ENCODE measurements around the gene CETN1. TPM values are rescaled to one million over a fixed set of nuclear protein-coding genes. Genes with fewer than 3 reads are reported as not detected.

CETN1 gene
- polyA plus RNA-seq, 3 donors, result not detected

GRCh38 chr18:615092-615521 is 34.9 kb downstream of the CETN1 start:
- 0% methylated on average over 1 of the region's 5 CpGs for WGBS (ENCODE audit: insufficient coverage)
- Histone ChIP-seq H3K9ac (ENCODE audit: insufficient read depth, low read length, poor library complexity, severe bottlenecking) (no peak overlapping the region), H3K9me3 (replicated peaks in 1 of 2; ENCODE audit: control insufficient read depth in 1 of 2, insufficient read depth in 1 of 2, low read length in 2 of 2) (no peaks in the 10 kb centered on the region), H3K4me1 (ENCODE audit: control insufficient read depth in 1 of 2, insufficient read depth in 2 of 2, low read length in 2 of 2) (peaks cover 21 to 25% of the 10 kb centered on the region in 2 donors), H3K27ac (ENCODE audit: low read depth in 1 of 2, low read length in 2 of 2) (peak overlapping the region; percentile 57 to 70), H3K4me3 (replicated peaks in 1 of 3; ENCODE audit: low read depth in 2 of 3, low read length in 3 of 3) (peak overlapping the region in 1 of 3 experiments; percentile 8), H3K36me3 (replicated peaks in 1 of 2; ENCODE audit: control insufficient read depth in 1 of 2, insufficient read depth in 2 of 2, low read length in 2 of 2) (no peaks in the 10 kb centered on the region), H3K79me2 (ENCODE audit: insufficient read depth, low read length) (no peaks in the 10 kb centered on the region), H2AFZ (ENCODE audit: insufficient read depth, low read depth, low read length, poor library complexity, severe bottlenecking) (no peak overlapping the region), H3K27me3 (ENCODE audit: control insufficient read depth in 2 of 2, insufficient read depth in 2 of 2, low read length in 2 of 2) (no peaks in the 10 kb centered on the region), H4K20me1 (ENCODE audit: insufficient read depth, low read length) (no peaks in the 10 kb centered on the region), H3K4me2 (replicated peaks; ENCODE audit: extremely low read depth, low read length, poor library complexity, severe bottlenecking) (peak overlapping the region; percentile 31)
- Mint-ChIP-seq H3K36me3 (no peaks in the 10 kb centered on the region), H3K27ac (peak overlapping the region; percentile 83 to 92 (median 86)), H3K4me3 (peak overlapping the region in 1 of 2 donors; percentile 57), H3K27me3 (ENCODE audit: low read depth in 3 of 3) (peaks cover 2 to 10% (median 5%) of the 10 kb centered on the region in 3 donors), H3K9me3 (no peaks in the 10 kb centered on the region), H3K4me1 (peaks cover 20% of the 10 kb centered on the region)
- no peak for TF ChIP-seq CTCF (IDR thresholded peaks at IDR 0.05)
- intact Hi-C loops (cut with micrococcal nuclease), result loop anchor here (5.0 to 10.0 kb wide), 4 partner anchors 120 to 348 kb away; partner anchors contain the start of gene THOC1 (in 1 of the 2)
- peak; percentile 68 to 78 (median 76) for DNase-seq

GRCh38 chr18:615773-616172 is 35.6 kb downstream of the CETN1 start:
- Mint-ChIP-seq H3K4me3 (no peak overlapping the region), H3K9me3 (no peaks in the 10 kb centered on the region), H3K36me3 (no peaks in the 10 kb centered on the region), H3K4me1 (peaks cover 20% of the 10 kb centered on the region), H3K27me3 (ENCODE audit: low read depth in 3 of 3) (peaks cover 2 to 9% (median 5%) of the 10 kb centered on the region in 3 donors), H3K27ac (peak overlapping the region; percentile 83 to 92 (median 86))
- Histone ChIP-seq H3K4me1 (ENCODE audit: control insufficient read depth in 1 of 2, insufficient read depth in 2 of 2, low read length in 2 of 2) (peaks cover 21 to 25% of the 10 kb centered on the region in 2 donors), H3K4me3 (replicated peaks in 1 of 3; ENCODE audit: low read depth in 2 of 3, low read length in 3 of 3) (no peak overlapping the region), H3K27ac (ENCODE audit: low read depth in 1 of 2, low read length in 2 of 2) (peak overlapping the region; percentile 29 to 70), H3K9ac (ENCODE audit: insufficient read depth, low read length, poor library complexity, severe bottlenecking) (no peak overlapping the region), H4K20me1 (ENCODE audit: insufficient read depth, low read length) (no peaks in the 10 kb centered on the region), H2AFZ (ENCODE audit: insufficient read depth, low read depth, low read length, poor library complexity, severe bottlenecking) (no peak overlapping the region), H3K79me2 (ENCODE audit: insufficient read depth, low read length) (no peaks in the 10 kb centered on the region), H3K27me3 (ENCODE audit: control insufficient read depth in 2 of 2, insufficient read depth in 2 of 2, low read length in 2 of 2) (no peaks in the 10 kb centered on the region), H3K4me2 (replicated peaks; ENCODE audit: extremely low read depth, low read length, poor library complexity, severe bottlenecking) (no peak overlapping the region), H3K36me3 (replicated peaks in 1 of 2; ENCODE audit: control insufficient read depth in 1 of 2, insufficient read depth in 2 of 2, low read length in 2 of 2) (no peaks in the 10 kb centered on the region), H3K9me3 (replicated peaks in 1 of 2; ENCODE audit: control insufficient read depth in 1 of 2, insufficient read depth in 1 of 2, low read length in 2 of 2) (no peaks in the 10 kb centered on the region)
- intact Hi-C loops (cut with micrococcal nuclease), result loop anchor here (5.0 to 10.0 kb wide), 4 partner anchors 121 to 348 kb away; partner anchors contain the start of gene THOC1 (in 1 of the 2)
- no CpG with 5 or more reads among the region's 4 CpGs for WGBS (ENCODE audit: insufficient coverage)
- TF ChIP-seq CTCF (IDR thresholded peaks at IDR 0.05), result no peak
- peak in 1 of 3 donors; percentile 26 for DNase-seq
